ENCODE measurements around the gene FAM32A.

The FAM32A gene

GRCh38 chr19:16185123-16185767 is at the start of gene FAM32A:
Gene FAM32A, plus strand, starts transcription at chr19:16185410. Its CDS starts 33 bp downstream, at chr19:16185443.
- peak; percentile 82 for DNase-seq

- no peak for DNase-seq
Measured at GRCh38 chr19:16135430-16136127, 49.6 kb upstream of the FAM32A start.

DNA sequence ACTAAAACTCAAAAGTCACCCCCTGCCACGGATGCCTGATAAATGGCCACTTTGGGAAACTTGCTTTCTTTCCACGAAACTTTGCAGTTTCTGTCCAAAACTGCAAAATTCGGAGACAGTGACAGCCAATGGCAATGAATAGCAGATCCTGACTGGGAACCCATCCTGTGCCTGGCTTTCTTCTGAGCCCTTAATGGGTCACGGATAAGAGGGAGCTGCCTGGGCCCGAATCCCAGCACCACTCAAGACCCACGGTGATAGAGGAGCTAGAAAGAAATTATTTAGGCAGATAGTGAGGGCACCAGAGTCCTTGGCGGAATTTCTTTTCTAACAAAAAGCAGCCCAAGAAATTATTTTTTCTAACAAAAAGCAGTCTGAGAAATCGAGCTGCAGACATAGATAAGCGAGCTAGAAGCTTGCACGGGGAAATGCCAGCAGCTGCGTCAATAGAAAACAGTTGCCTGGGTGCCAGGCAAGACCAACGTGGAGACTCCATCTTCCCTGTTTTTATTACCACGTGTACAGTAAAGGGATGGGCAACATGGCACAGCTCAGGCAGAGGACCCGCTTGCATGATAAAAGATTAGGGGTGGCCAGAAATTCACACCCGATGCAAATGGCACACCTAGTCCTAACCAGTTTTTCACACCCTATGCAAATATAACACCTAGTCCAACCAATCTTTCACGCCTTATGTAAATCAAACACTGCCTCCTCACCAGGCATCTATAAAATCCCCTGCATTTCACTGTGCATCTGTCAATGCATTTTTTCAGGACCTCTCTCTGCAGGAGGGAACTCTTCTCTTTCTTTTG is 48.8 kb upstream of the FAM32A start:
- no peak for DNase-seq

DNA sequence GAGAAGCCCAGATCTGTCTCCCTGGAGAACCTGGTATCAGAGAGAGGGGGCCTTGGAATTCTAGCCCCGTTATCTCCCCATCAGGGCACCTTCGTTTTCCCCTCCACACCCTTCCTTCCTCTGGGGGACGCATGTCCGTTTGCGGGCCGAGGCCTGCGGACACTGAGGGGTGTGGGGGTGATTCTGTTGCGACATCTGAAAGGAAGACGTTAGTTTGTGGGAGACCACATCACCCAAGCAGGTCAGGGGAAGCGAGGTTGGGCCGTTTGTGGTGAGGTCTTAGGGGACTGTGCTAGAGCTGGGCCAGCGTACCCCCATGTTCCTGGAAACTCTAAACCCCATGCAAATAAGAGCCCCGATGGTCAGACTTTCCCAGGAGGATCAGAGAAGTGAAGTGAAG is 45.5 kb upstream of the FAM32A start:
- DNase-seq, result no peak

DNA sequence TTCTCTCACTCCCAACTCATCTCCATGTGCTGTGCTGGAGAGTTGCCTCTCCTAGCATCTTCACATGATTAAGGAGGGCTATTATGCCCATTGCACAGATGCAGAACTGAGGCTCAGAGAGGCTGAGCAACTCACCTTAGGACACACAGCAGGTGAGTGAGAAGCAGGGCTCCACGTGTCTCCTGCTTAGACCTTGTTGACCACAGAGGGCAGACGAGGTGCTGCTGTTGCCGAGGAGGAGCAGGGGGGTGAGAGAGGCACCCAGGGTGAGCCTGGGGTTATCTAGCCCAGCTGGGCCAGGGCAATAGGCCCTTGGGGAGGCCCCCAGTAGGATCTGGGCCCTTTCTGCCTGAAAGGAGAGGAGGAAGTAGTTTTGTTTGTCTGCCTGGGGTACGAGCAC is 44.2 kb upstream of the FAM32A start:
- no peak for DNase-seq

- no peak for DNase-seq
Measured at GRCh38 chr19:16142032-16142580, 43.1 kb upstream of the FAM32A start.

GRCh38 chr19:16143399-16144215 is 41.6 kb upstream of the FAM32A start, which contains the start of gene HSH2D:
Gene HSH2D, plus strand, starts transcription at chr19:16143685. Its CDS starts 5,066 bp downstream, at chr19:16148751.
- no peak for DNase-seq

DNA sequence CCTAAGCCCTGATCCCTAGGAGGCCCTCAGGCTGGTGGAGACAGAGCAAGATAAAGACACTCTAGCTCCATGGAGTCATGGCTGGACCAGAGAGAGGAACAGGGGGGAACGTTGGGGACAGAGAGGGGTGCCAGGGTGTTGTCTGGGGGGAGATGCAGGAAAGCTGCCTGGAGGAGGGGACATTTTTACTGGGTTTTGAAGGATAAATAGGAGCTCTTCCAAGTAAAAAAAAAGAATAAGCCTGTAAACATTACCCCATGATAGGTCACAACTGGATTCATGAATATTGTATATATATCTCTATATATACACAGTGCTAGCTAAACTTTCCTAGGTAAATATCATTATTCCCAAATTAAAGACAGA is 41.0 kb upstream of the FAM32A start:
- no peak for DNase-seq

GRCh38 chr19:16146112-16146511 is 39.1 kb upstream of the FAM32A start:
- no peak for DNase-seq

DNA sequence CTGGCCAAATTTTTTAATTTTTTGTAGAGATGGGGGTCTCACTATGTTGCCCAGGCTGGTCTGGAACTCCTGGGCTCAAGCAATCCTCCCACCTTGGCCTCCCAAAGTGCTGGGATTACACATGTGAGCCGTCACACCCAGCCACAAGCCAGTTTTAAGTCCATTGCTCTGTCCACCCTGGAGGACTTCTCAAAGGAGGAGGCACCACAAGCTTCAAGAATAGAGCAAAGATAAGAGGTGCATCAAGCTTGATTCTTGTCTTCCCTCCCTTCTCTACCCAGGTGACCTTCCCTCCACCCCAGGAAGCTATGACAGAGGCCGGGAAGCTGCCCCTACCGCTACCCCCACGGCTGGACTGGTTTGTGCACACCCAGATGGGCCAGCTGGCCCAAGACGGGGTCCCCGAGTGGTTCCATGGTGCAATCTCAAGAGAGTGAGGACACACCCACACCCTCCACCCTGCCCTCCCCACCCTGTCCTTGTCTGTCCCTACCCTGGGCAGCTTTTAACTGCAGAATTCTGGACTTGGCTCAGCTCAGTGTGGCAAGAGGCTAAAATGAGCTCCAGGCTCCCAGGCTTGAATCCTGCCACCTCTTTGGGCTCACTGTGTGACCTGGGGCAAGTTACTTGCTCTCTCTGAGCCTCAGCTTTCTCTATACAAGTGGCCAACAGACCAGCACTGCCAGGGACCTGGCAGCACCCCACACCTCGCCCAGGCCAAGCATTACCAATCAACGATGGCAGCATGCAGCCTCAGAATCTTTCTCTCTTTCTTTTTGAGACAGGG is 36.6 kb upstream of the FAM32A start:
- no peak for DNase-seq

DNA sequence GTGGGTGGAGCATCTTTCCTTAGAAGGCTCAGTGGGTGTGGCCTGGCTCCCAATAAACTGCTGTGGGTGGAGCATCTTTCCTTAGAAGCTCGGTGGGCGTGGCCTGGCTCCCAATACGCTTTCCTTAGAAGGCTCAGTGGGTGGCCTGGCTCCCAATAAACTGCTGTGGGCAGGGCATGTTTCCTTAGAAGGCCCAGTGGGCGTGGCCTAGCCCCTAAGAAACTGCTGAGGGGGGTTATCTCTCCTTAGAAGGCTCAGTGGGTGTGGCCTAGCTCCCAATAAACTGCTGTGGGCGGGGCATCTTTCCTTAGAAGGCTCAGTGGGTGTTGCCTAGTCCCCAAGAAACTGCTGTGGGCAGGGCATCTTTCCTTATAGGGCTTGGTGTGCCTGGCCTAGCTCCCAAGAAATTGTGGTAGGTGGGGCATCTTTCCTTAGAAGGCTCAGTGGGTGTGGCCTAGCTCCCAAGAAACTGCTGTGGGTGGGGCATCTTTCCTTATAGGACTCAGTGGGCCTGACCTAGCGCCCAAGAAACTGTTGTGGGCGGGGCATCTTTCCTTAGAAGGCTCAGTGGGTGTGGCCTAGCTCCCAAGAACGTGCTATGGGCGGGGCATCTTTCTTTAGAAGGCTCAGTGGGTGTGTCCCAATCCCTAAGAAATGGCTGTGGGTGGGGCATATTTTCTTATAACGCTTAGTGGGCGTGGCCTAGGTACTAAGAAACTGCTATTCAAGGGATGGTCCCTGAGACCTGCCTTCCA is 31.5 kb upstream of the FAM32A start:
- DNase-seq, result no peak

GRCh38 chr19:16154557-16154956 is 30.7 kb upstream of the FAM32A start:
- no peak for DNase-seq

GRCh38 chr19:16155128-16155527 is 30.1 kb upstream of the FAM32A start:
- no peak for DNase-seq

GRCh38 chr19:16156904-16157303 is 28.3 kb upstream of the FAM32A start:
- DNase-seq, result no peak

DNA sequence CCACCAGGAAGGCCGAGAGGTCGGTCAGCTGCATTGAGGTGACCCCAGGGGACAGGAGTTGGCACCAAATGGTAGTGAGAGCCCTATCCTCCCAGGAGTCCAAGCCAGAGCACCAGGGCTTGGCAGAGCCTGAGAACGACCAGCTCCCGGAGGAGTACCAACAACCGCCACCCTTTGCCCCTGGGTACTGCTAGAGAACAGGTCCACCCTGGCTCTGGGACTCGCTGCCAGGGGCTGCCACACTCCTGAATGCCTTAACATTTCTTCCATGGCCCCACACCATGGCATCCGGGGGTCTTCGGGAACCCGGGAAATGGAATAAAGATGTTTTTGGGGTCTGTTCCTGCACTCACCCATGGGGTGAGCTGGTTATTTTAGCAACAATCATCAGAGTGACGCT is 27.6 kb upstream of the FAM32A start:
- DNase-seq, result no peak

DNA sequence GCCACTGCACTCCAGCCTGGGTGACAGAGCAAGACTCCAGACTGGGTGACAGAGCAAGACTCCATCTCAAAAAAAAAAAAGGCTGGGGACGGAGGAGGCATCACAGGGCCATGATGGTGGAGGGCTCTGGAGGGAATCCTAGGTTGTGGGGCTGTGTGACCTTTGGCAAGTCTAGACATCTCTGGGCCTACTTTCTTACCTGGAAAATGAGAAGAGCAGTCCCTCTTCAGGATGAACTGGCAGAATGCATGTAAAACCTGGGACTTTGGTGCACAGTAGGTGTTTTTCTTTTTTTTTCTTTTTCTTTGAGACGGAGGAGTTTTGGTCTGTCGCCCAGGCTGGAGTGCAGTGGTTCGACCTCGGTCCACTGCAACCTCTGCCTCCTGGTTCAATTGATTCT is 25.6 kb upstream of the FAM32A start:
- DNase-seq, result no peak

DNA sequence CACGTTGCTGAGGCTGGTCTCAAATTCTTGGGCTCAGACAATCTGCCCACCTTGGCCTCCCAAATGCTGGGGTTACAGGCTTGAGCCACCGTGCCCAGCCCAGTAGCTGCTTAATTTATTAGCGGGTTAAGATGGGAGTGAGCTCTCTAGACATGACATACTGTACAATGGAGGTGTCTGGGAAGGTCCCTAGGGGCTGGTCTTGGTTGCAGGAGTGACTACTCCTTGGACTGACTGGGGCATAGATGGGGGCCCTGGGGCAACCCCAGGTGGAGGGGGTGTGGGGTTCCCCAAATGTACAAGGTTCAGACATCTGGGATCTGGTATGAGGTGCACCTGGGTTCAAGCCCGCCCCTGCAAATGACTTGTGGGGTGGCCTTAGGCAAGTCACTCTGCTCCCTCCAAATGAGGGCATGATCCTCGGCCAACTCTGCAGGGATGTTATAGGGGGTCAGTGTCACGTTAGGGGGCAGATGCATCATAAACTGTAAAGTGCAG is 24.7 kb upstream of the FAM32A start:
- no peak for DNase-seq

DNA sequence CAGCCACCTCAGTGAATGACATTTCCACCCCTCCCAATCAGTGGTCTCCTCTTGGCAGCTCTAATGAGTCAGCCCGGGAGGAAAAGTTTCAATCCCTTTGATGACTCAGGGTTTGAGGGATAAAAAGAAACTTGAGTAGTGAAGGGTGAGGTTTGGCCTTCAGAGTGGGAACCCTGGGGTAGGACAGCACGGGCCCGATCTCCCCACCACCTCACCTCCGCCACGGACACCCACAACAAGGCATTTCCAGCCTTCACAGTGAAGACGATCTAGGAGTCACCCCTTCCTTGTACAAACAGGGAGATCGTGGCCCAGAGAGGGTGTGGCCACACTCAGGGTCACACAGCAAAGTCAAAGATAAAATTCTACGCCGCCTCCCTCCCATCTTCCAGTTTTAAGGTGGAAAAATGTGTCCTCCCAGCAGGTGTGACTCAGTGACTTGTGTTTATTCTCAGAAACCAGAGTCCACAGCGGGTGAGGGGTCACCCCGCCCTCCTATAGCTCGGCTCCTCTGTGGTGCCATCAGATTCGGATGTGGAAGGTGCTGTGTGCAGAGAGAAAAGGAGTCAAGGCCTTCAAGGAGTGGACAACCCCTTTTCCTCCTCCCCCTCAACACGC is 24.2 kb upstream of the FAM32A start:
- DNase-seq, result no peak

DNA sequence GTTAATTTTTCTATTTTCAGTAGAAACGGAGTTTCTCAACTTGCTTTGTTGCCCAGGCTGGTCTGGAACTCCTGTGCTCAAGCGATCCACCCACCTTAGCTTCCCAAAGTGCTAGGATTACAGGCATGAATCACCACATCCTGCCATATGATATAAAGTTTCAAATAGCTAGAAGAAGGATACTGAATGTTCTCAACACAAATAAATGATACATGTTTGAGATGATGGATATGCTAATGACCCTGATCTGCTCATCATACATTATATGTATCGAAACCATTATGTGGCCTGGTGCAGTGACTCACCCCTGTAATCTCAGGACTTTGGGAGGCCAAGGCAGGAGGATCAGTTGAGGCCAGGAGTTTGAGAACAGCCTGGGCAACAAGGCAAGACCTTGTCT is 23.4 kb upstream of the FAM32A start:
- no peak for DNase-seq

GRCh38 chr19:16164222-16164890 is 20.9 kb upstream of the FAM32A start:
- no peak for DNase-seq
